ENCODE data around the gene NDC80. TPM values are rescaled to one million over a fixed set of nuclear protein-coding genes. Genes with fewer than 3 reads are reported as not detected.
A peak's percentile ranks its signal among the peaks of the same experiment; 100 is the strongest.

NDC80 gene
- total and polyA plus RNA-seq, 12 donors, result 0.17 to 2.7 (median 0.34) TPM; not detected in 2

DNA sequence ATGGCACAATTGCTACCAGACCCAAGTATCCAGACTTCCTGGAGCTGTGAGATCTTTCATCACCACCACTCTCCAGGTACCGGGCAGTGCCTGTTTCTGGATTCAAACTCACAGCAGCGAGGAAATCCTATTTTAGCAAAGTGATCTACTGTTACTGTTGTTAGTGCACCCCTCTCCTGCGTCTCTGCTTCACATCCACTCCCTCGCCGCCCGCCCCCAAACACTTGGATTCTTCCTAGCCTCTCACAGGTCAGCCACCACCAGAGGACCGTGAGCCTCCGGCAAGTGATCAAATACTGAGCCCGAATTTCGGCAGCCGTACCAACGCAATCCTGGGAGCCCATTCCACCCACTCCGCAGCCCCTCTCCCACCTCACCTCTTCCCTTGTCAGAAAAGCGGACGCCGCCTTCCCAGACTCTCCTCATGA lies 571 bp upstream of the NDC80 start:
- Histone ChIP-seq H3K4me1 (peaks cover 0 to 46% (median 18%) of the 10 kb centered on the region in 9 donors), H3K36me3 (peaks cover 0 to 19% (median 3%) of the 10 kb centered on the region in 9 donors), H3K27ac (peak overlapping the region; percentile 92 to 99 (median 98)), H3K27me3 (no peaks in the 10 kb centered on the region), H3K4me3 (peak overlapping the region; percentile 47 to 88 (median 69)), H3K9me3 (no peaks in the 10 kb centered on the region)
- ATAC-seq, result peak; percentile 85 to 93 (median 90)
- intact Hi-C loops (cut with DNase I), result loop anchor here in 9 of 10 donors (2.0 to 10.0 kb wide), 5 partner anchors 67 to 87 kb away; partner anchors contain the start of gene SMCHD1 (in 8 of the 9)
- 0% methylated on average over 16 of the region's 16 CpGs for WGBS, 2 donors
- DNase-seq, result peak; percentile 69 to 70
- peak in 5 of 9 donors; percentile 7 to 44 (median 30) for TF ChIP-seq CTCF (IDR thresholded peaks at IDR 0.05)

DNA sequence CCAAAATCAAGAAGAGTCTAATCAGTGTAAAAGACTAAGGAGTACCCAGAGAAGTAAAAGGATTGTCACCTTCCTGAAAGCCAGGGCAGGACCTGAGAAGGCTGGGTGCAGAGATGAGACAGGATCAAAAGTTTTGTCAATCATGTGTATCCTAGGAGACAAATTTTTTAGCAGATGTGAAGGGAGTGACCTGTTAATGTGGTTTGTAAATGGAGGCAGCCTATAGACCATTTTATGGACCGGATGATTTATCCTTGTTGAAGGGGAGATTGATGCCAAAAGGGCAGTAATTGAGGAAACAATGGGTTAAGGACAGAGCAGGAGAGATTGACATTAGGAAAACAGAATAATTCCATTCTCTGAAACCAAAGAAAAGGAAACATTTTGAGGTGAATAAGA lies 813 bp downstream of the NDC80 start:
- peak overlapping the region in 1 of 10 donors; percentile 78 for H3K4me3 ChIP-seq
- intact Hi-C loops (cut with DNase I), result loop anchor here in 6 of 10 donors (5.0 to 10.0 kb wide), 4 partner anchors 65 to 85 kb away; partner anchors contain the start of gene SMCHD1 (in 4 of the 6)
- 3 to 13% methylated on average over 1 of the region's 1 CpG for WGBS, 2 donors

GRCh38 chr18:2572892-2573291 lies 1.5 kb downstream of the NDC80 start:
- intact Hi-C loops (cut with DNase I), result loop anchor here in 6 of 10 donors (5.0 to 10.0 kb wide), 4 partner anchors 64 to 84 kb away; partner anchors contain the start of gene SMCHD1 (in 4 of the 6)
- WGBS, 2 donors, result 28 to 30% methylated on average over 5 of the region's 5 CpGs
- no peak for DNase-seq

More for the DNA sequence above, 813 bp downstream of the NDC80 start:
- Histone ChIP-seq H3K36me3 (peaks cover 0 to 9% (median 0%) of the 10 kb centered on the region in 9 donors), H3K27ac (peak overlapping the region in 1 of 10 donors; percentile 99), H3K27me3 (no peaks in the 10 kb centered on the region), H3K9me3 (no peaks in the 10 kb centered on the region), H3K4me1 (peaks cover 0 to 46% (median 18%) of the 10 kb centered on the region in 9 donors)
- ATAC-seq, result no peak
- DNase-seq, result no peak
- TF ChIP-seq CTCF (IDR thresholded peaks at IDR 0.05), result no peak

DNA sequence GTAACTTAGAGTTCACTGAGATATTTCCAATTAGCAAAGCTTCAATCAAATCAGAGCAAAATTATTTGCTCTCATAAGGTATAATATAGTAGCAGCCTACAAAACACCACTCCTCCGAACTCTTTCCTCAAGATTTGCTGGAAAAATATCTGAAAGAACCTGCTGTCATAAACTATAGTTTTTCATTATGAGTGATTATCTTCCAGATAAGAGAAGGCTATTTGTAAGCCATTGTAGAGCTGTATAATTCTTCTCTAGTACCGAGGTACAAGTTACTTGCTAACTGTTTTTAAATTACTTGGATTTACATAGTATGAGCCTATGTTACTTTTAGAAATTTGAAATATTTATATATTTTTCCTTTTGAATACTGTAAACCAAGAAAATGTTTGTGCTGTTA lies 2.1 kb downstream of the NDC80 start:
- intact Hi-C loops (cut with DNase I), result loop anchor here in 6 of 10 donors (5.0 to 10.0 kb wide), 4 partner anchors 64 to 84 kb away; partner anchors contain the start of gene SMCHD1 (in 4 of the 6)
- Histone ChIP-seq H3K27me3 (no peaks in the 10 kb centered on the region), H3K9me3 (no peaks in the 10 kb centered on the region), H3K4me1 (peaks cover 0 to 46% (median 18%) of the 10 kb centered on the region in 9 donors), H3K4me3 (peak overlapping the region in 1 of 10 donors; percentile 78), H3K27ac (peak overlapping the region in 1 of 10 donors; percentile 99), H3K36me3 (peaks cover 0 to 5% (median 0%) of the 10 kb centered on the region in 9 donors)
- DNase-seq (no peak), ATAC-seq (no peak)
- WGBS, 2 donors, result 49 to 50% methylated on average over 2 of the region's 2 CpGs
- TF ChIP-seq CTCF (IDR thresholded peaks at IDR 0.05), result no peak

More at GRCh38 chr18:2572892-2573291, 1.5 kb downstream of the NDC80 start:
- no peak for ATAC-seq
- H3K4me3 ChIP-seq, result peak overlapping the region in 1 of 10 donors; percentile 78
- H3K27ac ChIP-seq, result peak overlapping the region in 1 of 10 donors; percentile 99
- no peaks in the 10 kb centered on the region for H3K27me3 ChIP-seq
- no peaks in the 10 kb centered on the region for H3K9me3 ChIP-seq
- no peak for TF ChIP-seq CTCF (IDR thresholded peaks at IDR 0.05)
- H3K36me3 ChIP-seq, result peaks cover 0 to 5% (median 0%) of the 10 kb centered on the region in 9 donors
- H3K4me1 ChIP-seq, result peaks cover 0 to 46% (median 18%) of the 10 kb centered on the region in 9 donors

Data from heart right ventricle (tissue), 16 donors.